ENCODE results near the gene CXADR. TPM values are rescaled to one million over a fixed set of nuclear protein-coding genes. Genes with fewer than 3 reads are reported as not detected.

The CXADR gene
- total and polyA plus RNA-seq, 7 donors = 1.5 to 14.5 (median 2.5) TPM

DNA sequence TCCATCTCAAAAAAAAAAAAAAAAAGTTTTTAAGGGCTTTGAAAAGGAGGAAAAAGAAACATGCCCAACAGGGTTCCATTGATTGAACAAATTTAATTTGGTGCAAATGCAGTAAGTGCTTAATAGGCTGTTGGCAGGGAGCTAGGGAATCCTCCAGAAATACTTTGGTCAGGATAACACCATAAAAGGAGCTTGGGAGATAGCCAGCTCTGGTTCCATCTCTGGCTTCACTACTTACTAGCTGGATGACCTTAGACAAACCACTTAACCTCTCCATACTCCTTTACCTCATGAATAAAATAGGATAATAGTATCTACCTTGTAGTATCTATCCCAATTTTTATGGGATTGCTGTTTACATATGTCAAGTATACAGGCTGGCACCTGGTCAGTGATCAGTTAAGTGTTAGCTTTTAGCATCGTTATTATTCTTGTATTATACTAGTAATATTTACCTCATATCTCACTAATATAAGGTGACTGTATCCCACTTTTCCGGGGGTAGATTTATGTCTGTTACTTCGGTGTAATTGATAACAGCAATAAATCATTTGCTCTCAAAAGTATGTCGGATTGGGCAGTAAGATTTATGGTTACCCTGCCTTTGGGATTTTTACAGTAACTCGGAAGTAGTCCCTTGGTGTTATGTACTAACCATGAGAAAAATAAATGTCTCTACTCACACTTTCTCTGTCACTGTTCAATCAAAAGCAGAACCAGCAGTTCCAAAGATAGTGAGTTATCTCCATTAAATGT is 63.4 kb downstream of the CXADR start:
- Histone ChIP-seq H3K4me1 (no peaks in the 10 kb centered on the region), H3K4me3 (no peak overlapping the region), H3K9me3 (no peaks in the 10 kb centered on the region), H3K36me3 (no peaks in the 10 kb centered on the region), H3K27ac (no peak overlapping the region), H3K27me3 (no peaks in the 10 kb centered on the region)
- 16 to 40% methylated on average over 5 of the region's 5 CpGs for WGBS, 2 donors
- intact Hi-C loops (cut with DNase I) = no loop called here
- TF ChIP-seq POLR2AphosphoS5 (IDR thresholded peaks at IDR 0.05) (no peak), EP300 (IDR thresholded peaks at IDR 0.05) (no peak), POLR2A (IDR thresholded peaks at IDR 0.05) (no peak)
- TF ChIP-seq, protein P1, sequence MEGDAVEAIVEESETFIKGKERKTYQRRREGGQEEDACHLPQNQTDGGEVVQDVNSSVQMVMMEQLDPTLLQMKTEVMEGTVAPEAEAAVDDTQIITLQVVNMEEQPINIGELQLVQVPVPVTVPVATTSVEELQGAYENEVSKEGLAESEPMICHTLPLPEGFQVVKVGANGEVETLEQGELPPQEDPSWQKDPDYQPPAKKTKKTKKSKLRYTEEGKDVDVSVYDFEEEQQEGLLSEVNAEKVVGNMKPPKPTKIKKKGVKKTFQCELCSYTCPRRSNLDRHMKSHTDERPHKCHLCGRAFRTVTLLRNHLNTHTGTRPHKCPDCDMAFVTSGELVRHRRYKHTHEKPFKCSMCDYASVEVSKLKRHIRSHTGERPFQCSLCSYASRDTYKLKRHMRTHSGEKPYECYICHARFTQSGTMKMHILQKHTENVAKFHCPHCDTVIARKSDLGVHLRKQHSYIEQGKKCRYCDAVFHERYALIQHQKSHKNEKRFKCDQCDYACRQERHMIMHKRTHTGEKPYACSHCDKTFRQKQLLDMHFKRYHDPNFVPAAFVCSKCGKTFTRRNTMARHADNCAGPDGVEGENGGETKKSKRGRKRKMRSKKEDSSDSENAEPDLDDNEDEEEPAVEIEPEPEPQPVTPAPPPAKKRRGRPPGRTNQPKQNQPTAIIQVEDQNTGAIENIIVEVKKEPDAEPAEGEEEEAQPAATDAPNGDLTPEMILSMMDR (IDR thresholded peaks at IDR 0.05) = no peak
- no peak for DNase-seq

DNA sequence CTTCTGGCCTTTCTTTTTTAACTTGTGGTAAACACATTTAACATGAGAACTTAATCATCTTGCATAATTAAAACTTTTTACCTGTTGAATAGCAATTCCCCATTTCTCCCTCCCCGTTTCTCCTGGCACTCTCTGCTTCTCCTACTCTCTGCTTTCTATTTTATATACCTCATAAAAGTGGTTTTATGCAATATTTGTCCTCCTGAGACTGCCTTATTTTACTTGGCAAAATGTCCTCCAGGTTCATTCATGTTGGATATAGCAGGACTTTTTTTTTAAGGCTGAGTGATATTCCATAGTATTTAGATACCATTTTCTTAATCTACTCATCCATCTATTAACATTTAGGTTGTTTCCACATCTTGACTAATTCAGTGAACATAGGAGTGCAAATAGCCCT is 64.9 kb downstream of the CXADR start:
- WGBS, 2 donors = 23 to 60% methylated on average over 1 of the region's 1 CpG
- no peaks in the 10 kb centered on the region for H3K36me3 ChIP-seq
- H3K4me1 ChIP-seq = no peaks in the 10 kb centered on the region
- H3K9me3 ChIP-seq = no peaks in the 10 kb centered on the region
- no peak for TF ChIP-seq POLR2A (IDR thresholded peaks at IDR 0.05)
- TF ChIP-seq POLR2AphosphoS5 (IDR thresholded peaks at IDR 0.05) = no peak
- TF ChIP-seq, protein P1 (IDR thresholded peaks at IDR 0.05) = no peak
- no peak for TF ChIP-seq EP300 (IDR thresholded peaks at IDR 0.05)
- DNase-seq = no peak
- H3K27me3 ChIP-seq = no peaks in the 10 kb centered on the region
- intact Hi-C loops (cut with DNase I) = no loop called here
- no peak overlapping the region for H3K4me3 ChIP-seq
- no peak overlapping the region for H3K27ac ChIP-seq

DNA sequence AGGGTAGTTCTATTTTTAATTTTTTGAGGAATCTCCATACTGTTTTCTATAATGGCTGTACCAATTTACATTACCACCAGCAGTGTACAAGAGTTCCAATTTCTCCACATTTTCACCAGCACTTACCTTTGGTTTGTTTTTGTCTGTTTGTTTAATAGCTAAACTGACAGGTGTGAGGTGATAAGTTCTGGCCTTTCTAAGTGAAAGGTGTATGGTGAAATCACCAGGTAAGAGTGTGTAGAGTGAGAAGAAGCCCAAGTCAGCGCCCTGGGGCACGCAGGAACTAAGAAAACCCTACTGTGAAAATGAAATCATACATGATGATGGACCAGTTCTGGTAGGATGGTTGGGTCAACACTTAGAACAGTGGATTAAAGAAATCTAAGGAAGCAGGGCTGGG is 65.3 kb downstream of the CXADR start:
- DNase-seq = no peak
- Histone ChIP-seq H3K27ac (no peak overlapping the region), H3K36me3 (no peaks in the 10 kb centered on the region), H3K4me1 (no peaks in the 10 kb centered on the region), H3K9me3 (no peaks in the 10 kb centered on the region), H3K27me3 (no peaks in the 10 kb centered on the region), H3K4me3 (no peak overlapping the region)
- intact Hi-C loops (cut with DNase I) = no loop called here
- no peak for TF ChIP-seq POLR2AphosphoS5 (IDR thresholded peaks at IDR 0.05)
- no peak for TF ChIP-seq EP300 (IDR thresholded peaks at IDR 0.05)
- no peak for TF ChIP-seq POLR2A (IDR thresholded peaks at IDR 0.05)
- TF ChIP-seq, protein P1 (IDR thresholded peaks at IDR 0.05) = no peak
- WGBS, 2 donors = 37 to 78% methylated on average over 2 of the region's 2 CpGs

DNA sequence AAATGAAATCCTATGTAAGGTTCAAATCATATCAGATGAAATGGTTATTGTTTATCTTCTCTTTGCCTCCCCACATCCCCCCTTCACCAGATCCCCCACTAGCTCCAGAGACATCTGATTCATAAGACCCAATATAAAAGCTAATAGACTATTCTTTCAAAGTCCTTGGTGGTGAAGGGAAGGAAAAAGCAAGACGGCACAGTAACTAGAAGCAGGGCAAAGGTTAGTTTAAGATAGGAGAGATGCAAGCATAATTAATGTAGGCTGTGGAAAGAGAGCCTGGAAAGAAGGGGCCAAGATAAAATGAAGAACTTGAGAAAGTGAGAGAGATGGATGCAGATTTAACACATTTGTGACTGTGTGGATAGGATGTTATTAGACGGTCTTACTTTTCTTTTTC is 66.0 kb downstream of the CXADR start:
- intact Hi-C loops (cut with DNase I) = no loop called here
- TF ChIP-seq, protein P1 (IDR thresholded peaks at IDR 0.05) = no peak
- TF ChIP-seq POLR2A (IDR thresholded peaks at IDR 0.05) (no peak), EP300 (IDR thresholded peaks at IDR 0.05) (no peak), POLR2AphosphoS5 (IDR thresholded peaks at IDR 0.05) (no peak)
- no peak for DNase-seq
- Histone ChIP-seq H3K4me1 (no peaks in the 10 kb centered on the region), H3K9me3 (no peaks in the 10 kb centered on the region), H3K27me3 (no peaks in the 10 kb centered on the region), H3K4me3 (no peak overlapping the region), H3K27ac (no peak overlapping the region), H3K36me3 (no peaks in the 10 kb centered on the region)
- 55 to 73% methylated on average over 2 of the region's 2 CpGs for WGBS, 2 donors

DNA sequence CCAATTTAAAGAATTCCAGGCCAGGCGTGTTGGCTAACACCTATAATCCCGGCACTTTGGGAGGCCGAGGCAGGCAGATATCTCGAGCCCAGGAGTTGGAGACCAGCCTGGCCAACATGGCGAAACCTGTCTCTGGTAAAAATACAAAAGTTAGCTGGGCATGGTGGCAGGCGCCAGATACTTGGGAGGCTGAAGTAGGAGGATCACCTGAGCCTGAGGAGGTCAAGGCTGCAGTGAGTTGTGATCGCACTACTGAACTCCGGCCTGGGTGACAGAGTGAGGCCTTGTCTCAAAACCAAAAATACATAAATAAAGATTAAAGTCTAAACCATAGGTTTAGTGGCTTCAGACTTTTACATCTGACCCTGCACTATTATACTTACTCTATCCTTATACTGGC is 67.5 kb downstream of the CXADR start:
- intact Hi-C loops (cut with DNase I) = no loop called here
- no peaks in the 10 kb centered on the region for H3K4me1 ChIP-seq
- H3K9me3 ChIP-seq = no peaks in the 10 kb centered on the region

More for the DNA sequence above, 67.5 kb downstream of the CXADR start:
- WGBS, 2 donors = 94 to 95% methylated on average over 8 of the region's 8 CpGs
- no peaks in the 10 kb centered on the region for H3K36me3 ChIP-seq
- no peak overlapping the region for H3K4me3 ChIP-seq
- H3K27ac ChIP-seq = no peak overlapping the region
- TF ChIP-seq POLR2A (IDR thresholded peaks at IDR 0.05) (no peak), EP300 (IDR thresholded peaks at IDR 0.05) (no peak), POLR2AphosphoS5 (IDR thresholded peaks at IDR 0.05) (no peak)
- TF ChIP-seq, protein P1 (IDR thresholded peaks at IDR 0.05) = no peak
- no peak for DNase-seq
- H3K27me3 ChIP-seq = no peaks in the 10 kb centered on the region

Data from sigmoid colon (tissue), 7 donors.